Gastrocnemius medialis (tissue), 4 donors: Measurements from ENCODE around the gene GPBP1L1.

ENCODE experiments used
- POLR2A ChIP-seq, 2 donors: fragments of 450-650 bp; IDR thresholded peaks; one replicate each; pipeline ENCODE4 v1.6.1; 2017; ENCODE audit warnings: antibody characterized with exemption in 2 of 2, mild to moderate bottlenecking in 2 of 2, moderate library complexity in 2 of 2
- TF ChIP-seq, protein P1 (sequence below), 5 experiments: fragments of 450-650 bp in 3 of 5; fragments of 200-600 bp in 2 of 5; sonication (generic) in 2 of 5; IDR thresholded peaks in 4 of 5; conservative IDR thresholded peaks in 1 of 5; 1 replicate in 4 of 5; 2 replicates in 1 of 5; pipeline ENCODE4 v1.5.1; 2016 to 2019; ENCODE audit warnings: antibody characterized with exemption in 5 of 5, mild to moderate bottlenecking in 3 of 5, moderate library complexity in 3 of 5

DNA sequence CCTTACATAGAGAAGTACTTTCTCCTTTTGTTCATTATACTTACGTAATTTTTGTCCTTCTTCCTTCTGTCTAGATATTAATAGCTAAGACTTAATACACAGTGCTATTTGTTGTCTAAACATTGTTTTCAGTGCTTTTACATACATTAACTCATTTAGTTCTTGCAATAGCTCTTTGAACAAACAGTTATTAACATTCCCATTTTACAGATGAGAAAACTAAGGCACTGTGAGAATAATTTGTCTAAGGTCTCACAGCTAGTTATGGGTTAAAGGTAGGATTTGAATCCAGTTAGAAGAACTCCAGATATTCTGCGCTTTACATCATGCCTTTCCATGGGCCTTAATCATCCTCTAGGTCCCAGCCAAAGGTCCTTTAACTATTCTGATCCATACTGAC is 82.1 kb downstream of the GPBP1L1 start:
- TF ChIP-seq, protein P1, sequence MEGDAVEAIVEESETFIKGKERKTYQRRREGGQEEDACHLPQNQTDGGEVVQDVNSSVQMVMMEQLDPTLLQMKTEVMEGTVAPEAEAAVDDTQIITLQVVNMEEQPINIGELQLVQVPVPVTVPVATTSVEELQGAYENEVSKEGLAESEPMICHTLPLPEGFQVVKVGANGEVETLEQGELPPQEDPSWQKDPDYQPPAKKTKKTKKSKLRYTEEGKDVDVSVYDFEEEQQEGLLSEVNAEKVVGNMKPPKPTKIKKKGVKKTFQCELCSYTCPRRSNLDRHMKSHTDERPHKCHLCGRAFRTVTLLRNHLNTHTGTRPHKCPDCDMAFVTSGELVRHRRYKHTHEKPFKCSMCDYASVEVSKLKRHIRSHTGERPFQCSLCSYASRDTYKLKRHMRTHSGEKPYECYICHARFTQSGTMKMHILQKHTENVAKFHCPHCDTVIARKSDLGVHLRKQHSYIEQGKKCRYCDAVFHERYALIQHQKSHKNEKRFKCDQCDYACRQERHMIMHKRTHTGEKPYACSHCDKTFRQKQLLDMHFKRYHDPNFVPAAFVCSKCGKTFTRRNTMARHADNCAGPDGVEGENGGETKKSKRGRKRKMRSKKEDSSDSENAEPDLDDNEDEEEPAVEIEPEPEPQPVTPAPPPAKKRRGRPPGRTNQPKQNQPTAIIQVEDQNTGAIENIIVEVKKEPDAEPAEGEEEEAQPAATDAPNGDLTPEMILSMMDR (IDR thresholded peaks at IDR 0.05 in 4 of 5, conservative IDR thresholded peaks at IDR 0.05 in 1 of 5), result no peak
- no peak for TF ChIP-seq POLR2A (IDR thresholded peaks at IDR 0.05)
